Gastrocnemius medialis (tissue), 4 donors: Measurements from ENCODE around the gene SYCP2. TPM values are rescaled to one million over a fixed set of nuclear protein-coding genes. Genes with fewer than 3 reads are reported as not detected.

Experiments used
- ATAC-seq, 2 donors: fragments of 150-250 bp; one replicate each; pipeline ENCODE4 v1.9.1; 2016
- DNase-seq, 2 donors: peaks; one replicate each; pipeline ENCODE4 v3.0.0-alpha.2; 2019
- H3K27ac ChIP-seq, 4 donors: fragments of 200-600 bp; sonication (generic); 1 replicate in 1 of 4; 2 replicates in 3 of 4; pipeline ENCODE4 v1.5.1; 2016 to 2018; ENCODE audit warnings: mild to moderate bottlenecking in 2 of 4, moderate library complexity in 1 of 4
- H3K27me3 ChIP-seq, 3 donors: fragments of 200-600 bp; sonication (generic) in 2 of 3; 1 replicate in 1 of 3; 2 replicates in 2 of 3; pipeline versions ENCODE4 v1.5.1 to v1.6.0; 2016 to 2019; ENCODE audit warnings: mild to moderate bottlenecking in 1 of 3, moderate library complexity in 1 of 3
- H3K36me3 ChIP-seq, 2 donors: fragments of 200-600 bp; sonication (generic) in 1 of 2; one replicate each; pipeline ENCODE4 v1.5.1; 2017 to 2018
- H3K4me1 ChIP-seq, 2 donors: fragments of 200-600 bp; sonication (generic) in 1 of 2; one replicate each; pipeline ENCODE4 v1.5.1; 2016 to 2017; ENCODE audit warnings: mild to moderate bottlenecking in 2 of 2
- H3K4me3 ChIP-seq, 4 donors: fragments of 200-600 bp; sonication (generic) in 3 of 4; 1 replicate in 1 of 4; 2 replicates in 3 of 4; pipeline ENCODE4 v1.5.1; 2016 to 2019; ENCODE audit warnings: mild to moderate bottlenecking in 2 of 4
- H3K9me3 ChIP-seq, 3 donors: fragments of 200-600 bp; sonication (generic) in 2 of 3; 1 replicate in 1 of 3; 2 replicates in 2 of 3; pipeline ENCODE4 v1.5.1; 2016 to 2019
- CTCF ChIP-seq, 5 experiments: fragments of 450-650 bp in 3 of 5; fragments of 200-600 bp in 2 of 5; sonication (generic) in 2 of 5; IDR thresholded peaks in 4 of 5; conservative IDR thresholded peaks in 1 of 5; 1 replicate in 4 of 5; 2 replicates in 1 of 5; pipeline ENCODE4 v1.5.1; 2016 to 2019; ENCODE audit warnings: antibody characterized with exemption in 5 of 5, mild to moderate bottlenecking in 3 of 5, moderate library complexity in 3 of 5
- POLR2A ChIP-seq, 2 donors: fragments of 450-650 bp; IDR thresholded peaks; one replicate each; pipeline ENCODE4 v1.6.1; 2017; ENCODE audit warnings: antibody characterized with exemption in 2 of 2, mild to moderate bottlenecking in 2 of 2, moderate library complexity in 2 of 2
- in situ Hi-C, 4 donors: fragments of 200-750 bp; cut with MboI; loops; one replicate each; pipeline versions ENCODE4 v1.15.0 to v1.8.0; 2017; ENCODE audit warnings: low sequenced_read_pairs in 4 of 4
- intact Hi-C: fragments of 100-400 bp; cut with DNase I; formaldehyde crosslinking; loops from one replicate; pipeline ENCODE4 v1.15.1; 2023; ENCODE audit warnings: low total_unique reads
- total RNA-seq, 4 donors: library from RNA; depleted of rRNA; stranded (reverse); fragments of >200 nt; gene quantifications; one replicate each; pipeline versions ENCODE4 v1.1.0 to v1.2.3, GENCODE V29; 2016

Gene SYCP2, protein sequence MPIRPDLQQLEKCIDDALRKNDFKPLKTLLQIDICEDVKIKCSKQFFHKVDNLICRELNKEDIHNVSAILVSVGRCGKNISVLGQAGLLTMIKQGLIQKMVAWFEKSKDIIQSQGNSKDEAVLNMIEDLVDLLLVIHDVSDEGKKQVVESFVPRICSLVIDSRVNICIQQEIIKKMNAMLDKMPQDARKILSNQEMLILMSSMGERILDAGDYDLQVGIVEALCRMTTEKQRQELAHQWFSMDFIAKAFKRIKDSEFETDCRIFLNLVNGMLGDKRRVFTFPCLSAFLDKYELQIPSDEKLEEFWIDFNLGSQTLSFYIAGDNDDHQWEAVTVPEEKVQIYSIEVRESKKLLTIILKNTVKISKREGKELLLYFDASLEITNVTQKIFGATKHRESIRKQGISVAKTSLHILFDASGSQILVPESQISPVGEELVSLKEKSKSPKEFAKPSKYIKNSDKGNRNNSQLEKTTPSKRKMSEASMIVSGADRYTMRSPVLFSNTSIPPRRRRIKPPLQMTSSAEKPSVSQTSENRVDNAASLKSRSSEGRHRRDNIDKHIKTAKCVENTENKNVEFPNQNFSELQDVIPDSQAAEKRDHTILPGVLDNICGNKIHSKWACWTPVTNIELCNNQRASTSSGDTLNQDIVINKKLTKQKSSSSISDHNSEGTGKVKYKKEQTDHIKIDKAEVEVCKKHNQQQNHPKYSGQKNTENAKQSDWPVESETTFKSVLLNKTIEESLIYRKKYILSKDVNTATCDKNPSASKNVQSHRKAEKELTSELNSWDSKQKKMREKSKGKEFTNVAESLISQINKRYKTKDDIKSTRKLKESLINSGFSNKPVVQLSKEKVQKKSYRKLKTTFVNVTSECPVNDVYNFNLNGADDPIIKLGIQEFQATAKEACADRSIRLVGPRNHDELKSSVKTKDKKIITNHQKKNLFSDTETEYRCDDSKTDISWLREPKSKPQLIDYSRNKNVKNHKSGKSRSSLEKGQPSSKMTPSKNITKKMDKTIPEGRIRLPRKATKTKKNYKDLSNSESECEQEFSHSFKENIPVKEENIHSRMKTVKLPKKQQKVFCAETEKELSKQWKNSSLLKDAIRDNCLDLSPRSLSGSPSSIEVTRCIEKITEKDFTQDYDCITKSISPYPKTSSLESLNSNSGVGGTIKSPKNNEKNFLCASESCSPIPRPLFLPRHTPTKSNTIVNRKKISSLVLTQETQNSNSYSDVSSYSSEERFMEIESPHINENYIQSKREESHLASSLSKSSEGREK (N-terminal part only)
- total RNA-seq: under 1 TPM; 0.10 to 0.78 (median 0.39) TPM

GRCh38 chr20:59933296-59933848 is at the start of gene SYCP2:
Gene SYCP2, minus strand, starts transcription at chr20:59933637. Its CDS starts 11,224 bp downstream, at chr20:59922413.
- DNase-seq: peak in 1 of 2 donors; percentile 47
- TF ChIP-seq CTCF (IDR thresholded peaks at IDR 0.05 in 4 of 5, conservative IDR thresholded peaks at IDR 0.05 in 1 of 5): no peak
- TF ChIP-seq POLR2A (IDR thresholded peaks at IDR 0.05): no peak

DNA sequence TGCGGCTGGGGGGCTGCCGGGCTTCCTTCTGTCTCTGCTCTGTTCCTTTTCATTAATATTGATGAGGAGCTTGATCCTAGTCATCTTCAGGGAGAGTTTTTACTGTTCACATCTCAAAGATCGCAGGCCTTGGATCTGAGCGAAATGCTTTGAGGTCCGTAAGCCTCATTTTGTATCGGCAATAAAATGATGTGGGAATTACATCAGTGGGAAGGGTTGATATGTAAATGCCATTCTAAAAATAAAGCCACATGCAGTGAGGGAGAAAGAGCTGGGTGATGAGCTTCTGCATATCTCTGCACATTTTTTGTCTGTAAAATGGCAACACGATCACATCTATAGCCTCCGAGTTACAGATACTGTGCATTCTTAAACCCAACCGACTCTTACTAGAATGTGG is 49.6 kb upstream of the SYCP2 start:
- Histone ChIP-seq H3K27me3 (no peaks in the 10 kb centered on the region), H3K4me3 (no peak overlapping the region), H3K9me3 (no peaks in the 10 kb centered on the region), H3K36me3 (no peaks in the 10 kb centered on the region), H3K4me1 (peaks cover 0 to under 1% of the 10 kb centered on the region in 2 donors), H3K27ac (no peak overlapping the region)
- in situ Hi-C loops (no loop called here), intact Hi-C loops (no loop called here)
- DNase-seq: no peak
- no peak for TF ChIP-seq POLR2A (IDR thresholded peaks at IDR 0.05)
- no peak for TF ChIP-seq CTCF (IDR thresholded peaks at IDR 0.05 in 4 of 5, conservative IDR thresholded peaks at IDR 0.05 in 1 of 5)
- ATAC-seq: no peak

More at GRCh38 chr20:59933296-59933848, at the start of gene SYCP2:
- Histone ChIP-seq H3K27me3 (no peaks in the 10 kb centered on the region), H3K27ac (peak within 1 kb of the TSS; percentile 77 to 85 (median 84)), H3K4me3 (peak within 1 kb of the TSS; percentile 62 to 92 (median 86)), H3K9me3 (no peaks in the 10 kb centered on the region), H3K4me1 (peaks cover 22 to 26% of the 10 kb centered on the region in 2 donors), H3K36me3 (no peaks in the 10 kb centered on the region)
- intact Hi-C loops: no loop called here
- peak; percentile 53 to 60 for ATAC-seq
- in situ Hi-C loops: no loop called here

GRCh38 chr20:59977086-59977485 is 43.6 kb upstream of the SYCP2 start:
- DNase-seq (no peak), ATAC-seq (no peak)
- no peaks in the 10 kb centered on the region for H3K4me1 ChIP-seq
- H3K4me3 ChIP-seq: no peak overlapping the region
- no peaks in the 10 kb centered on the region for H3K27me3 ChIP-seq
- H3K9me3 ChIP-seq: no peaks in the 10 kb centered on the region
- TF ChIP-seq POLR2A (IDR thresholded peaks at IDR 0.05): no peak
- no peak for TF ChIP-seq CTCF (IDR thresholded peaks at IDR 0.05 in 4 of 5, conservative IDR thresholded peaks at IDR 0.05 in 1 of 5)
- no peaks in the 10 kb centered on the region for H3K36me3 ChIP-seq
- H3K27ac ChIP-seq: no peak overlapping the region
- in situ Hi-C loops (no loop called here), intact Hi-C loops (no loop called here)

DNA sequence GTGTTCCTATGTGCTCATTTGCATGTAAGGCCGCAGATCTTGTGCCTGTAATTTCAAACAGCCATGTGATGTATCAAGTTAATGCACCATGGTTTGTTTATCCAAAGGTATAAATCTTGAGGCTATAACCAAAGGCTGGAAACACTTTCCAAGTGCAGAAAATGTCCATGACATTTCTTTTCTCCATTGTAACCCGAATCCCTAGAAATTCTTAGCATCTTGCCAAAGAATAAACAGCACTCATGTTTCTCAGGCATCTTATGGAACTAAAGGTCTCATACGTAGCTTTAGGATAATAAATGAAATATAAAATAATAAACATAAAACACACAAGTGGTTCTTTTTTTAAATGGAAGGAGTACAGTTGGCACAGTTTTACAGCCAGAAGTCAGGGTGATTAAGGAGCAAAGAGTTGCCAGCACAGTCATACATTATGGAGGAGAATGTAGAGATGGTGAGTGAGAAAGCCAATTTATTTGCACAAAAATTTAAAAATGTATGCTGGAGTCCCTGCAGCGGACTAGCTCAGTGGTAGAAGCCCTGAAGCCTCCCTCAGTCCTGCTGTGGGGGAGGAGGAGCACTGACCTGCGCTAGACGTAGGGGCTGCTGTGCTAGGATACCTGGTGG is 42.8 kb upstream of the SYCP2 start:
- no peak for DNase-seq
- no peak for TF ChIP-seq POLR2A (IDR thresholded peaks at IDR 0.05)
- no peak for TF ChIP-seq CTCF (IDR thresholded peaks at IDR 0.05 in 4 of 5, conservative IDR thresholded peaks at IDR 0.05 in 1 of 5)
- intact Hi-C loops: no loop called here
- Histone ChIP-seq H3K4me1 (no peaks in the 10 kb centered on the region), H3K27me3 (no peaks in the 10 kb centered on the region), H3K4me3 (no peak overlapping the region), H3K9me3 (no peaks in the 10 kb centered on the region), H3K36me3 (no peaks in the 10 kb centered on the region), H3K27ac (no peak overlapping the region)
- no peak for ATAC-seq
- in situ Hi-C loops: no loop called here
